ENCODE data around the gene ITPKB. TPM values are rescaled to one million over a fixed set of nuclear protein-coding genes. Genes with fewer than 3 reads are reported as not detected.

The ITPKB gene
- total RNA-seq, 1 experiment from 2014 or later = 9.5 TPM

DNA sequence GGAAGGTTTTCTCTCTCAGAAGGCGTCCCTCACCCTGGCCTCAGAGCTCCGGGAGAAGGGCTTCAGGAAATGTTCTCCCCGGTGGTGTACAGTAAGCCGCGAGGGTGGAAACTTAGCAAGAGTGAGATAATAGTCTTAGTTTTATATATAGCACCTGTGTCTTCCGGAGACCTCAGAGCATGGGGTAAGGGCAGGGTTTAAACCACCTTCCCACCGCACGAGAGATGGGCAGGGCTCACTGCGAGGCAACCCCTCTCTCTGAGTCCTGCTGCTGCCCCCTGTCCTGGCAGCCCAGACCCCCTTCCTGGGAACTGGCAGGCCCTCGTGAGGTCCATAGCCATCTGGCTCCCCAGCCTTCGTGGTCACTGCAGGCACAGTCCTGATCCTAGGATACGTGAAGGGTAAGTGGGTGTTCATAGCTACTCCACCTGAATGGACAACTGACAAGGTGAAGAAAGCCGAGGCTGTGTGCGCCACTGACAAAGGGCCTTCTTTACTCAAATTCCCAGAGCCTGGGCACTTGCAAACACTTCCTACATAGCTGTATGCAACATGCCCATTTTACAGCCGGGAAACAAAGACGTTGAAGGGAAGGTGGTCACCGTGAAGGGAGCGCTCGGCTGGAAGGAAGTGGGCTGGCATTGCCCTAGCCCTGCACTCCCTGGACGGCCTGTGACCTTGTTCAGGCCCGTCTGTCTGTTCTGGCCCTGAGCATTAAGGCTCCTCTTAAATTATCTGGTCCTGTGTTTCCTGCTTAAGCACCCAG lies 26.9 kb downstream of the ITPKB start:
- H3K27ac Mint-ChIP-seq (ENCODE audit: low read depth, unreplicated experiment) = no peak overlapping the region
- TF ChIP-seq, protein P1, sequence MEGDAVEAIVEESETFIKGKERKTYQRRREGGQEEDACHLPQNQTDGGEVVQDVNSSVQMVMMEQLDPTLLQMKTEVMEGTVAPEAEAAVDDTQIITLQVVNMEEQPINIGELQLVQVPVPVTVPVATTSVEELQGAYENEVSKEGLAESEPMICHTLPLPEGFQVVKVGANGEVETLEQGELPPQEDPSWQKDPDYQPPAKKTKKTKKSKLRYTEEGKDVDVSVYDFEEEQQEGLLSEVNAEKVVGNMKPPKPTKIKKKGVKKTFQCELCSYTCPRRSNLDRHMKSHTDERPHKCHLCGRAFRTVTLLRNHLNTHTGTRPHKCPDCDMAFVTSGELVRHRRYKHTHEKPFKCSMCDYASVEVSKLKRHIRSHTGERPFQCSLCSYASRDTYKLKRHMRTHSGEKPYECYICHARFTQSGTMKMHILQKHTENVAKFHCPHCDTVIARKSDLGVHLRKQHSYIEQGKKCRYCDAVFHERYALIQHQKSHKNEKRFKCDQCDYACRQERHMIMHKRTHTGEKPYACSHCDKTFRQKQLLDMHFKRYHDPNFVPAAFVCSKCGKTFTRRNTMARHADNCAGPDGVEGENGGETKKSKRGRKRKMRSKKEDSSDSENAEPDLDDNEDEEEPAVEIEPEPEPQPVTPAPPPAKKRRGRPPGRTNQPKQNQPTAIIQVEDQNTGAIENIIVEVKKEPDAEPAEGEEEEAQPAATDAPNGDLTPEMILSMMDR (IDR thresholded peaks at IDR 0.05; ENCODE audit: unreplicated experiment) = no peak
- intact Hi-C loops (cut with micrococcal nuclease) = no loop called here
- no peak for DNase-seq (ENCODE audit: unreplicated experiment)
- peaks cover 8% of the 10 kb centered on the region for H3K9me3 Mint-ChIP-seq (ENCODE audit: unreplicated experiment)
- peaks cover 29% of the 10 kb centered on the region for H3K4me1 Mint-ChIP-seq (ENCODE audit: insufficient read depth, unreplicated experiment)
- H3K4me3 Mint-ChIP-seq (ENCODE audit: unreplicated experiment) = no peak overlapping the region
- ChIA-PET POLR2A (interaction anchor here (0.7 to 1.4 kb wide), 3 partner anchors 8 to 35 kb away, joined by 3 to 4 read pairs (median 3); no protein-coding TSS in a partner anchor), CTCF (interaction anchor here (0.6 to 2.1 kb wide), 20 partner anchors 9 to 683 kb away, joined by 3 to 18 read pairs (median 4); partner anchors contain the start of gene ITPKB)
- H3K27me3 Mint-ChIP-seq (ENCODE audit: insufficient read depth, unreplicated experiment) = no peaks in the 10 kb centered on the region
- peaks cover 6% of the 10 kb centered on the region for H3K36me3 Mint-ChIP-seq (ENCODE audit: insufficient read depth, unreplicated experiment)
- no TSS peak for BruUV-seq (replicated peaks)

DNA sequence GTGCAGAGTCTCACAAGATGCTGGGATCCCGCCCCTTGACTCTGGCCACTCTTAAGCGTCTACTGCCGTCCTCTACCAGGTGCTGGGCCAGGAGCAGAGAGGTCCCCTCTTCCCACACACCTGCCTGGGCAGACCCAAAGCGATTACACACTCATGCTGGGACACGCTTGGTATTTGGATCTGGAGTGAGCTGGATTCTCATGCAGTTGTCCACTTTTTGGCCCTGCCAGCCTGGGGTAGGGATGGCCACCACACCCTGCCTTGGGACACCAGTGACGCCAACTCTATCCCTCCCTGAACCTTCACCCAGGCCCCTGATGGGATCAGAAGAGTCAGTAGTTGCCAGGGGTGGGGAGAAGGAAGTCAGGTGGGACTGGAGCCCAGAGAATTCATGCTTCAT lies 28.6 kb downstream of the ITPKB start:
- Mint-ChIP-seq H3K4me3 (ENCODE audit: unreplicated experiment) (no peak overlapping the region), H3K27me3 (ENCODE audit: insufficient read depth, unreplicated experiment) (no peaks in the 10 kb centered on the region), H3K36me3 (ENCODE audit: insufficient read depth, unreplicated experiment) (peaks cover 6% of the 10 kb centered on the region), H3K4me1 (ENCODE audit: insufficient read depth, unreplicated experiment) (peaks cover 29% of the 10 kb centered on the region), H3K27ac (ENCODE audit: low read depth, unreplicated experiment) (no peak overlapping the region), H3K9me3 (ENCODE audit: unreplicated experiment) (peaks cover 8% of the 10 kb centered on the region)
- TF ChIP-seq, protein P1 (IDR thresholded peaks at IDR 0.05; ENCODE audit: unreplicated experiment) = no peak
- ChIA-PET CTCF (interaction anchor here (0.6 to 2.1 kb wide), 11 partner anchors 12 to 1246 kb away, joined by 3 to 9 read pairs (median 4); no protein-coding TSS in a partner anchor), POLR2A (interaction anchor here (0.7 to 1.5 kb wide), 2 partner anchors 47 to 301 kb away, joined by 3 read pairs; no protein-coding TSS in a partner anchor)
- intact Hi-C loops (cut with micrococcal nuclease) = no loop called here
- DNase-seq (ENCODE audit: unreplicated experiment) = no peak
- no TSS peak for BruUV-seq (replicated peaks)

DNA sequence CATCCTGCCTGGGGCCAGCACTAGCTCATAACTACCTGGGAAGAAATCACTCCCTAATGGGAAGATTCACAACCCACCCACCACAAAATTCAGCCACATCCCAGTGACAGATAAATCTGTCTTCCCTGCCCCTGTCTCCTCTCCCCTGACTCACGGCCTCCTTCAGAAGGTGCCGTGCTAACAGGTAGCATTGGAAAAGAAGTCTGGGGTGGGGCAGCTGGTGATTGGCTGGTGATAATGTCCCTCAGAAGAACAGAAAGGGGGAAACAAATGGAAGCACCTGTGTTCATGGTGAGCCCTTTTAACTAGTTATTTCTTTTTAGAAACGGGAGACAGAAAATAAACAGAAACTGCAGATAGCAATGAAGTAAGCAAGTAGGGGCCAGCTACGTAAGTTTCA lies 29.1 kb downstream of the ITPKB start:
- peak overlapping the region; percentile 91 for H3K27ac Mint-ChIP-seq (ENCODE audit: low read depth, unreplicated experiment)
- H3K27me3 Mint-ChIP-seq (ENCODE audit: insufficient read depth, unreplicated experiment) = no peaks in the 10 kb centered on the region
- H3K4me3 Mint-ChIP-seq (ENCODE audit: unreplicated experiment) = no peak overlapping the region
- no TSS peak for BruUV-seq (replicated peaks)
- peaks cover 29% of the 10 kb centered on the region for H3K4me1 Mint-ChIP-seq (ENCODE audit: insufficient read depth, unreplicated experiment)
- TF ChIP-seq, protein P1 (IDR thresholded peaks at IDR 0.05; ENCODE audit: unreplicated experiment) = no peak
- intact Hi-C loops (cut with micrococcal nuclease) = loop anchor here (5.0 kb wide), 1 partner anchor 53 kb away; no protein-coding TSS in a partner anchor
- peaks cover 8% of the 10 kb centered on the region for H3K9me3 Mint-ChIP-seq (ENCODE audit: unreplicated experiment)
- POLR2A ChIA-PET = interaction anchor here (1.5 to 1.6 kb wide), 2 partner anchors 47 to 52 kb away, joined by 3 to 5 read pairs; no protein-coding TSS in a partner anchor
- H3K36me3 Mint-ChIP-seq (ENCODE audit: insufficient read depth, unreplicated experiment) = peaks cover 6% of the 10 kb centered on the region
- CTCF ChIA-PET = interaction anchor here (0.6 to 2.1 kb wide), 8 partner anchors 12 to 139 kb away, joined by 3 to 9 read pairs (median 4); no protein-coding TSS in a partner anchor
- no peak for DNase-seq (ENCODE audit: unreplicated experiment)

DNA sequence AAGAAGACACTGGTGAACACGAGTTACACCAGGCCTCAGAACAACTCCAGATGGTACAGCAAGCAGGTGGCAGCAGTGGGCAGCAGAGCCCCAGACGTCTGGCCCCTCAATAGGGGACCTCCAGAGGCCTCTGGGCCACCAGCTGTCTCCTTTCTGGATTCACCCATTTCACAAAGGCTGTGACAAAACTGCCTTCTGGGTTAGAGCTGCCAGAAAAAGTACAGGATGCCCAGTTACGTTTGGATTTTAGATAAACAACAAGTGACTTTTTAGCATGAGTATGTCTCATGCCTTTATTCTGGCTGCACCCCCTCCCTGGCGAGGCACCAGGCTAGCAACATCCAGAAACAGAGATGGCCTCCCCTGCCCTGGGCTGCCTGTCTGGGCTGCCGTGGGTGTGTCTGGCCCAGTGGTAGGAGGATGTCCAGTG lies 30.1 kb downstream of the ITPKB start:
- Mint-ChIP-seq H3K4me3 (ENCODE audit: unreplicated experiment) (peak overlapping the region; percentile 19), H3K27ac (ENCODE audit: low read depth, unreplicated experiment) (peak overlapping the region; percentile 91), H3K36me3 (ENCODE audit: insufficient read depth, unreplicated experiment) (peaks cover 10% of the 10 kb centered on the region), H3K4me1 (ENCODE audit: insufficient read depth, unreplicated experiment) (peaks cover 29% of the 10 kb centered on the region), H3K27me3 (ENCODE audit: insufficient read depth, unreplicated experiment) (no peaks in the 10 kb centered on the region), H3K9me3 (ENCODE audit: unreplicated experiment) (no peaks in the 10 kb centered on the region)
- CTCF ChIA-PET = no interaction called here
- POLR2A ChIA-PET = interaction anchor here (0.7 to 2.5 kb wide), 8 partner anchors 17 to 680 kb away, joined by 3 to 17 read pairs (median 5); no protein-coding TSS in a partner anchor
- DNase-seq (ENCODE audit: unreplicated experiment) = no peak
- no TSS peak for BruUV-seq (replicated peaks)
- intact Hi-C loops (cut with micrococcal nuclease) = loop anchor here (5.0 kb wide), 1 partner anchor 52 kb away; no protein-coding TSS in a partner anchor
- TF ChIP-seq, protein P1 (IDR thresholded peaks at IDR 0.05; ENCODE audit: unreplicated experiment) = no peak

Data from MCF 10A (cell line).